SK-N-SH (cell line): ENCODE measurements around the gene ADGRL3. TPM values are rescaled to one million over a fixed set of nuclear protein-coding genes. Genes with fewer than 3 reads are reported as not detected.

Experiments
- CTCF ChIA-PET: fragments of 300-600, 350-600 bp; formaldehyde crosslinking; extraction: SDS; loops from one replicate; lab custom pipeline; 2021; lab: Yijun Ruan, JAX
- POLR2A ChIA-PET: fragments of 350-600 bp; sonication (Branson Sonifier 250); formaldehyde crosslinking; extraction: SDS; loops from one replicate; lab custom pipeline; 2020; ENCODE audit warnings: antibody characterized with exemption, inconsistent platforms; lab: Yijun Ruan, JAX
- DNase-seq: peaks from one replicate; pipeline ENCODE4 v3.0.0; 2012
- H2AFZ ChIP-seq: fragments of 200-600 bp; sonication (generic); 2 replicates; pipeline ENCODE4 v1.8.1; 2016; ENCODE audit warnings: antibody characterized with exemption, mild to moderate bottlenecking, low read depth
- H3F3A ChIP-seq: fragments of 200-600 bp; sonication (generic); replicated peaks from 2 replicates; pipeline ENCODE3; 2016; ENCODE audit warnings: antibody characterized with exemption, mild to moderate bottlenecking; ENCODE audit not compliant: insufficient read depth
- H3K27ac ChIP-seq, 2 experiments: fragments of 200-500 bp in 1 of 2; fragments of 200-600 bp in 1 of 2; sonication (Bioruptor generic) in 1 of 2; sonication (generic), shearing (Covaris generic) in 1 of 2; 2 replicates each; pipeline versions ENCODE4 v1.5.1 to v1.6.1; 2014 to 2016; ENCODE audit warnings: low read depth in 2 of 2, inconsistent platforms in 1 of 2, low read length in 1 of 2, mild to moderate bottlenecking in 1 of 2, mixed read lengths in 1 of 2
- H3K27me3 ChIP-seq: fragments of 200-600 bp; sonication (generic), shearing (Covaris generic); 2 replicates; pipeline ENCODE4 v1.6.1; 2016; ENCODE audit warnings: mixed run types; ENCODE audit not compliant: insufficient read depth
- H3K36me3 ChIP-seq, 2 experiments: fragments of 200-500 bp in 1 of 2; fragments of 200-600 bp in 1 of 2; sonication (Bioruptor generic) in 1 of 2; sonication (generic) in 1 of 2; replicated peaks in 1 of 2; 2 replicates each; pipeline versions ENCODE3 to v1.5.1; 2014 to 2016; ENCODE audit warnings: low read length in 1 of 2, mild to moderate bottlenecking in 1 of 2; ENCODE audit not compliant: insufficient read depth in 2 of 2, control insufficient read depth in 1 of 2
- H3K4me1 ChIP-seq, 2 experiments: fragments of 200-500 bp in 1 of 2; fragments of 200-600 bp in 1 of 2; sonication (Bioruptor generic) in 1 of 2; sonication (generic), shearing (Covaris generic) in 1 of 2; 2 replicates each; pipeline versions ENCODE4 v1.5.1 to v1.6.1; 2014 to 2016; ENCODE audit warnings: low read depth in 1 of 2, low read length in 1 of 2, mixed run types in 1 of 2; ENCODE audit not compliant: insufficient read depth in 2 of 2, control insufficient read depth in 1 of 2
- H3K4me2 ChIP-seq: fragments of 200-600 bp; sonication (generic), shearing (Covaris generic); 2 replicates; pipeline ENCODE4 v1.6.1; 2017; ENCODE audit warnings: mixed run types
- H3K4me3 ChIP-seq, 2 experiments: fragments of 200-500 bp in 1 of 2; fragments of 200-600 bp in 1 of 2; sonication (Bioruptor generic) in 1 of 2; sonication (generic), shearing (Covaris generic) in 1 of 2; 2 replicates each; pipeline versions ENCODE4 v1.5.1 to v1.8.1; 2014 to 2016; ENCODE audit warnings: low read depth in 2 of 2, inconsistent platforms in 1 of 2, low read length in 1 of 2, mild to moderate bottlenecking in 1 of 2, mixed read lengths in 1 of 2, moderate library complexity in 1 of 2
- H3K79me2 ChIP-seq: fragments of 200-600 bp; sonication (generic); 2 replicates; pipeline ENCODE4 v1.8.1; 2017; ENCODE audit warnings: mild to moderate bottlenecking; ENCODE audit not compliant: insufficient read depth
- H3K9ac ChIP-seq: fragments of 200-600 bp; sonication (generic); 2 replicates; pipeline ENCODE4 v1.6.1; 2017; ENCODE audit warnings: mixed run types
- H3K9me2 ChIP-seq: fragments of 200-600 bp; sonication (generic); 2 replicates; pipeline ENCODE4 v1.6.1; 2017; ENCODE audit warnings: mixed run types
- H3K9me3 ChIP-seq: fragments of 200-600 bp; sonication (generic); 2 replicates; pipeline ENCODE4 v1.6.1; 2017; ENCODE audit warnings: mixed run types, mild to moderate bottlenecking, moderate library complexity
- H4K20me1 ChIP-seq: fragments of 200-600 bp; sonication (generic); 2 replicates; pipeline ENCODE4 v1.6.1; 2017; ENCODE audit warnings: mild to moderate bottlenecking, mixed run types; ENCODE audit not compliant: insufficient read depth
- ELF1 ChIP-seq: IDR thresholded peaks from 2 replicates; pipeline ENCODE4 v1.4.0; 2012
- EZH2phosphoT487 ChIP-seq: fragments of 200-600 bp; sonication (generic); IDR thresholded peaks from 2 replicates; pipeline ENCODE4 v1.6.1; 2017; ENCODE audit warnings: low read depth, mixed run types, mild to moderate bottlenecking, antibody characterized with exemption, moderate library complexity, borderline replicate concordance
- FOSL2 ChIP-seq: IDR thresholded peaks from 2 replicates; pipeline ENCODE4 v1.4.0; 2012; ENCODE audit warnings: low read depth, mild to moderate bottlenecking, moderate library complexity, borderline replicate concordance
- GABPA ChIP-seq: IDR thresholded peaks from 2 replicates; pipeline ENCODE4 v1.4.0; 2012; ENCODE audit warnings: low read depth, mild to moderate bottlenecking
- GATA2 ChIP-seq: sonication (generic); formaldehyde crosslinking; IDR thresholded peaks from 2 replicates; pipeline ENCODE4 v1.5.0; 2020; ENCODE audit warnings: mild to moderate bottlenecking, missing genetic modification reagents
- JUND ChIP-seq: IDR thresholded peaks from 2 replicates; pipeline ENCODE4 v1.4.0; 2012
- MAX ChIP-seq: IDR thresholded peaks from 2 replicates; pipeline ENCODE4 v1.4.0; 2012; ENCODE audit warnings: low read depth
- MEF2A ChIP-seq: IDR thresholded peaks from 2 replicates; pipeline ENCODE4 v1.4.0; 2012; ENCODE audit warnings: low read depth, borderline replicate concordance
- NFIC ChIP-seq: IDR thresholded peaks from 2 replicates; pipeline ENCODE4 v1.4.0; 2012; ENCODE audit warnings: borderline replicate concordance
- NRF1 ChIP-seq: IDR thresholded peaks from 2 replicates; pipeline ENCODE4 v1.6.1; 2012; ENCODE audit warnings: low read depth, mild to moderate bottlenecking, low read length
- PBX3 ChIP-seq: IDR thresholded peaks from 2 replicates; pipeline ENCODE4; 2012
- RCOR1 ChIP-seq: fragments of 150-350 bp; IDR thresholded peaks from 2 replicates; pipeline ENCODE4 v1.6.1; 2017; ENCODE audit warnings: antibody characterized with exemption, low read length
- REST ChIP-seq: IDR thresholded peaks from 2 replicates; pipeline ENCODE4 v1.6.1; 2012; ENCODE audit warnings: mild to moderate bottlenecking, low read depth, low read length, moderate library complexity
- RFX5 ChIP-seq: IDR thresholded peaks from 2 replicates; pipeline ENCODE4 v1.6.1; 2012; ENCODE audit warnings: mild to moderate bottlenecking, improper control_type of control experiment, low read length
- TAF1 ChIP-seq: IDR thresholded peaks from 2 replicates; pipeline ENCODE4 v1.6.1; 2012; ENCODE audit warnings: low read depth, mild to moderate bottlenecking, low read length, moderate library complexity, borderline replicate concordance
- TCF12 ChIP-seq: IDR thresholded peaks from 2 replicates; pipeline ENCODE4 v1.4.0; 2012
- YY1 ChIP-seq: IDR thresholded peaks from 2 replicates; pipeline ENCODE4 v1.4.0; 2012; ENCODE audit warnings: low read depth, mild to moderate bottlenecking
- WGBS: methylation state at CpG from one replicate; pipeline ENCODE4 v1.1.6; 2017; ENCODE audit warnings: low lambda C conversion rate; 5-methylcytosine and 5-hydroxymethylcytosine counted together
- polyA plus RNA-seq, 3 experiments: library from polyadenylated mRNA; depleted of rRNA; stranded (reverse); fragments of >200 nt; gene quantifications; 2 replicates each; pipeline ENCODE4 v1.2.3, GENCODE V29; 2012

Gene ADGRL3
- polyA plus RNA-seq, 1 of the 3 experiments (the other 2 are of a cell fraction), result 0.03 TPM

- POLR2A ChIA-PET, result no interaction called here
- H3K27ac ChIP-seq, result no peak overlapping the region
- TF ChIP-seq EZH2phosphoT487, result no peak
- no peak for TF ChIP-seq TAF1
- TF ChIP-seq ELF1, result no peak
- TF ChIP-seq RCOR1, result no peak
- no peak for TF ChIP-seq GATA2 (CRISPR knock-in tag)
- no peak for TF ChIP-seq RFX5
- no peaks in the 10 kb centered on the region for H3K4me1 ChIP-seq
- no peak for DNase-seq
- H3K4me3 ChIP-seq, result no peak overlapping the region
- H4K20me1 ChIP-seq, result no peaks in the 10 kb centered on the region
- no peak overlapping the region for H3K4me2 ChIP-seq
- no peaks in the 10 kb centered on the region for H3K27me3 ChIP-seq
- no peaks in the 10 kb centered on the region for H3K9me3 ChIP-seq
- CTCF ChIA-PET, result no interaction called here
- no peak overlapping the region for H3K9ac ChIP-seq
- WGBS, result 70% methylated on average over 2 of the region's 2 CpGs
- no peaks in the 10 kb centered on the region for H3F3A ChIP-seq
- H3K79me2 ChIP-seq, result no peaks in the 10 kb centered on the region
- no peaks in the 10 kb centered on the region for H3K9me2 ChIP-seq
- no peak overlapping the region for H2AFZ ChIP-seq
- H3K36me3 ChIP-seq, result no peaks in the 10 kb centered on the region
Observed at GRCh38 chr4:61877893-61878292, 677.8 kb downstream of the ADGRL3 start.

GRCh38 chr4:61882381-61882780 lies 682.3 kb downstream of the ADGRL3 start:
- no peaks in the 10 kb centered on the region for H3K36me3 ChIP-seq
- no peaks in the 10 kb centered on the region for H3K9me2 ChIP-seq
- H3K4me1 ChIP-seq, result no peaks in the 10 kb centered on the region; a peak in 1 of 4 replicates
- no peaks in the 10 kb centered on the region for H3K27me3 ChIP-seq
- H3K79me2 ChIP-seq, result no peaks in the 10 kb centered on the region
- no peak for TF ChIP-seq MEF2A
- TF ChIP-seq YY1, result no peak
- TF ChIP-seq MAX, result no peak
- TF ChIP-seq RCOR1, result no peak
- no peak for TF ChIP-seq JUND
- TF ChIP-seq TAF1, result no peak
- no peak for TF ChIP-seq TCF12
- TF ChIP-seq GABPA, result no peak
- no peak for TF ChIP-seq REST
- no peak for TF ChIP-seq PBX3
- no peak for TF ChIP-seq NFIC
- TF ChIP-seq FOSL2, result no peak
- no peak for TF ChIP-seq ELF1
- TF ChIP-seq NRF1, result no peak
- no peak for TF ChIP-seq RFX5
- H4K20me1 ChIP-seq, result no peaks in the 10 kb centered on the region
- ChIA-PET POLR2A (no interaction called here), CTCF (no interaction called here)
- no peak overlapping the region for H3K4me3 ChIP-seq
- H2AFZ ChIP-seq, result no peak overlapping the region
- no peak overlapping the region for H3K27ac ChIP-seq
- no peaks in the 10 kb centered on the region for H3K9me3 ChIP-seq
- H3F3A ChIP-seq, result no peaks in the 10 kb centered on the region
- DNase-seq, result no peak
- 78% methylated on average over 2 of the region's 2 CpGs for WGBS
- no peak overlapping the region for H3K4me2 ChIP-seq
- no peak overlapping the region for H3K9ac ChIP-seq
